HepG2 (cell line): ENCODE data around the gene PPA2. TPM values are rescaled to one million over a fixed set of nuclear protein-coding genes. Genes with fewer than 3 reads are reported as not detected.

ENCODE experiments used
- ATAC-seq: fragments of 200-7000 bp; cut with Tn5 transposase; 3 replicates; pipeline ENCODE4 v1.9.1; 2020; ENCODE audit warnings: mild to moderate bottlenecking, moderate library complexity
- BruUV-seq: library from RNA; stranded (reverse); fragments of 400-500 nt; replicated peaks from 2 replicates; lab custom pipeline; 2021; lab: Mats Ljungman, UMichigan
- CTCF ChIA-PET: fragments of 300-600 bp; formaldehyde crosslinking; extraction: SDS; loops from one replicate; lab custom pipeline; 2021; ENCODE audit warnings: low total read pairs, inconsistent platforms, low intra/inter-chr PET ratio; lab: Yijun Ruan, JAX
- POLR2A ChIA-PET: fragments of 350-600 bp; sonication (Branson Sonifier 250); formaldehyde crosslinking; loops from one replicate; lab custom pipeline; 2020; ENCODE audit warnings: antibody characterized with exemption, inconsistent platforms; lab: Yijun Ruan, JAX
- DNase-seq: peaks from one replicate; pipeline ENCODE4 v3.0.0-alpha.2; 2015; ENCODE audit warnings: low spot score
- FAIRE-seq: peaks from 3 replicates; lab custom pipeline; 2011; peaks lifted over from hg19 to GRCh38; lab: Jason Lieb, UNC
- H2AFZ ChIP-seq: one replicate; pipeline ENCODE4 v1.6.1; 2011; ENCODE audit warnings: low read length, inconsistent platforms
- H3K27ac ChIP-seq: fragments of 300-600 bp; 3 replicates; pipeline ENCODE4 v1.8.0; 2011; ENCODE audit warnings: mixed run types, mild to moderate bottlenecking, mixed read lengths, low read length, inconsistent platforms; ENCODE audit not compliant: insufficient read depth; ENCODE audit errors: extremely low read length
- H3K27me3 ChIP-seq, 2 experiments: fragments of 200-600 bp in 1 of 2; 2 replicates in 1 of 2; 3 replicates in 1 of 2; pipeline versions ENCODE4 v1.6.0 to v1.8.0; 2011; ENCODE audit warnings: low read length in 2 of 2, mild to moderate bottlenecking in 2 of 2, moderate library complexity in 2 of 2, inconsistent platforms in 1 of 2; ENCODE audit not compliant: insufficient read depth in 2 of 2, control insufficient read depth in 1 of 2
- H3K36me3 ChIP-seq, 2 experiments: fragments of 200-600 bp in 1 of 2; replicated peaks in 1 of 2; 2 replicates in 1 of 2; 3 replicates in 1 of 2; pipeline versions ENCODE4 v1.5.1 to v1.8.0; 2011; ENCODE audit warnings: low read length in 2 of 2, inconsistent platforms in 1 of 2; ENCODE audit not compliant: insufficient read depth in 2 of 2, control insufficient read depth in 1 of 2
- H3K4me1 ChIP-seq: 2 replicates; pipeline ENCODE4 v1.5.1; 2012; ENCODE audit warnings: low read length, inconsistent platforms; ENCODE audit not compliant: insufficient read depth
- H3K4me2 ChIP-seq: 2 replicates; pipeline ENCODE4 v1.6.0; 2011; ENCODE audit warnings: low read depth, low read length, inconsistent platforms
- H3K4me3 ChIP-seq, 3 experiments: fragments of 200-600 bp in 1 of 3; sonication (generic), shearing (Covaris generic) in 1 of 3; replicated peaks in 1 of 3; 2 replicates each; pipeline ENCODE4 v1.5.1; 2011 to 2016; ENCODE audit warnings: low read length in 3 of 3, inconsistent platforms in 2 of 3, low read depth in 2 of 3, mild to moderate bottlenecking in 2 of 3, control low read depth in 1 of 3, mixed read lengths in 1 of 3; ENCODE audit not compliant: insufficient read depth in 1 of 3
- H3K79me2 ChIP-seq: one replicate; pipeline ENCODE4 v1.6.1; 2011; ENCODE audit warnings: low read length, inconsistent platforms; ENCODE audit not compliant: insufficient read depth
- H3K9ac ChIP-seq: 2 replicates; pipeline ENCODE4 v1.6.0; 2011; ENCODE audit warnings: mild to moderate bottlenecking, low read depth, low read length, inconsistent platforms; ENCODE audit not compliant: insufficient read depth
- H3K9me3 ChIP-seq: 2 replicates; pipeline ENCODE4 v1.5.1; 2012; ENCODE audit warnings: mild to moderate bottlenecking, low read length
- H4K20me1 ChIP-seq: 2 replicates; pipeline ENCODE4 v1.6.0; 2011; ENCODE audit warnings: inconsistent platforms, mild to moderate bottlenecking, low read length, moderate library complexity; ENCODE audit not compliant: insufficient read depth
- CCAR2 ChIP-seq: fragments of 200-400 bp; formaldehyde crosslinking; optimal IDR thresholded peaks from 2 replicates; pipeline ENCODE3; 2018; ENCODE audit warnings: low read depth, mild to moderate bottlenecking, low read length, moderate library complexity
- HCFC1 ChIP-seq: fragments of 150-350 bp; IDR thresholded peaks from 2 replicates; pipeline ENCODE4 v1.6.1; 2014; ENCODE audit warnings: low read depth, low read length
- ISX ChIP-seq: sonication (generic); formaldehyde crosslinking; conservative IDR thresholded peaks from 2 replicates; pipeline ENCODE4 v1.5.0; 2020; ENCODE audit warnings: missing genetic modification reagents
- MEF2D ChIP-seq: sonication (generic); formaldehyde crosslinking; IDR thresholded peaks from 2 replicates; pipeline ENCODE4 v1.5.1; 2020; ENCODE audit warnings: mild to moderate bottlenecking, missing genetic modification reagents
- NFKBIZ ChIP-seq: IDR thresholded peaks from 2 replicates; pipeline ENCODE4 v1.6.1; 2018; ENCODE audit warnings: missing genetic modification reagents, missing compliant biosample characterization
- NR1H2 ChIP-seq: sonication (generic); formaldehyde crosslinking; IDR thresholded peaks from 2 replicates; pipeline ENCODE4 v1.8.1; 2022; ENCODE audit warnings: low read depth, missing genetic modification reagents, borderline replicate concordance
- TARDBP ChIP-seq: sonication (generic); formaldehyde crosslinking; IDR thresholded peaks from 2 replicates; pipeline ENCODE4 v1.8.0; 2022; ENCODE audit warnings: mild to moderate bottlenecking, missing genetic modification reagents
- ZNF24 ChIP-seq: fragments of 450-650 bp; IDR thresholded peaks from 2 replicates; pipeline ENCODE4 v1.6.1; 2017; ENCODE audit warnings: antibody characterized with exemption, mild to moderate bottlenecking
- ZNF350 ChIP-seq: sonication (generic); formaldehyde crosslinking; IDR thresholded peaks from 2 replicates; pipeline ENCODE4 v1.4.0; 2020; ENCODE audit warnings: mild to moderate bottlenecking, low read depth, missing genetic modification reagents, borderline replicate concordance
- ZNF75D ChIP-seq: sonication (generic); formaldehyde crosslinking; IDR thresholded peaks from 2 replicates; pipeline ENCODE4 v1.8.1; 2023; ENCODE audit warnings: missing genetic modification reagents, mild to moderate bottlenecking, borderline replicate concordance
- ZNF773 ChIP-seq: sonication (generic); formaldehyde crosslinking; IDR thresholded peaks from 2 replicates; pipeline ENCODE4 v1.4.0; 2020; ENCODE audit warnings: missing genetic modification reagents, borderline replicate concordance
- ZSCAN22 ChIP-seq: sonication (generic); formaldehyde crosslinking; IDR thresholded peaks from 2 replicates; pipeline ENCODE4 v1.4.0; 2020; ENCODE audit warnings: mild to moderate bottlenecking, missing genetic modification reagents
- in situ Hi-C: cut with HindIII; loops from 2 replicates; pipeline ENCODE4 v1.10.0; 2017; ENCODE audit warnings: low pct_unique_long_range_greater_than_20kb; ENCODE audit not compliant: extremely low pct_ligation_motif_present
- intact Hi-C: fragments of 100-400 bp; cut with micrococcal nuclease; formaldehyde crosslinking; loops from one replicate; pipeline ENCODE4 v1.10.0; 2022; ENCODE audit not compliant: unreplicated experiment
- polyA plus RNA-seq, 8 experiments: library from polyadenylated mRNA; depleted of rRNA in 3 of 8; stranded (reverse) in 7 of 8; unstranded in 1 of 8; fragments of >200 nt; fragmentation: Illumina TruSeq in 4 of 8; extraction: Trizol in 4 of 8; gene quantifications; 2 replicates each; pipeline versions ENCODE4 v1.2.1 to v1.2.3, GENCODE V29; 2011 to 2016; ENCODE audit warnings: low read depth in 4 of 8, missing spikeins in 1 of 8, mixed read lengths in 1 of 8; ENCODE audit not compliant: insufficient read depth in 1 of 8
- total RNA-seq, 5 experiments: library from RNA; depleted of rRNA; stranded (reverse); fragments of >200 nt; fragmentation: Illumina TruSeq; extraction: Trizol; gene quantifications; 2 replicates each; pipeline ENCODE4 v1.2.3, GENCODE V29; 2016; ENCODE audit warnings: low read depth in 1 of 5
- TF ChIP-seq, protein P1 (sequence below): sonication (generic); formaldehyde crosslinking; IDR thresholded peaks from 2 replicates; pipeline ENCODE4 v1.5.0; 2020; ENCODE audit warnings: missing genetic modification reagents
- TF ChIP-seq, protein P2 (sequence below): sonication (generic); formaldehyde crosslinking; IDR thresholded peaks from 2 replicates; pipeline ENCODE4 v1.4.0; 2020; ENCODE audit warnings: missing genetic modification reagents
- TF ChIP-seq, protein P3 (sequence below): sonication (generic); formaldehyde crosslinking; IDR thresholded peaks from 2 replicates; pipeline ENCODE4 v1.5.0; 2020; ENCODE audit warnings: mild to moderate bottlenecking, missing genetic modification reagents
- TF ChIP-seq, protein P4 (sequence below): sonication (generic); formaldehyde crosslinking; IDR thresholded peaks from 2 replicates; pipeline ENCODE4 v1.8.0; 2022; ENCODE audit warnings: missing genetic modification reagents, mild to moderate bottlenecking, inconsistent platforms, borderline replicate concordance

Gene PPA2
- total and polyA plus RNA-seq, 2 of the 13 experiments (the other 11 are each of a cell fraction or from before 2014, with no cell fraction given): 44.2 to 70.6 TPM

DNA sequence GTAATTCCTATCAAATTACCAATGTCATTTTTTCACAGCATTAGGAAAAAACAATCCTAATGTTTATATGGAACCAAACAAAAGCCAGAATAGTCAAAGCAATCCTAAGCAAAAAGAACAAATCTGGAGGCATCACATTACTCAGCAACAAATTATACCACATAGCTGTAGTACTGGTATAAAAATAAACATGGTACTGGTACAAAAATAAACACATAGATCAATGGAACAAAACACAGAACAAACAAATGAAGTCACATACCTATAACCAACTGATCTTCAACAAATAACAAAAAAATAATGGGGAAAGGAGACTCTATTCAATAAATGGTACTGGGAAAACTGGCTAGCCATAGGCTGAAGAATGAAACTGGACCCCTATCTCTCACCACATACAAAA is 37.4 kb downstream of the PPA2 start:
- Histone ChIP-seq H3K79me2 (no peaks in the 10 kb centered on the region), H3K4me2 (no peak overlapping the region), H4K20me1 (no peaks in the 10 kb centered on the region), H3K27me3 (no peaks in the 10 kb centered on the region), H3K4me3 (no peak overlapping the region), H3K4me1 (no peaks in the 10 kb centered on the region), H3K9ac (no peak overlapping the region), H3K36me3 (peaks cover 4 to 5% of the 10 kb centered on the region in 2 experiments; a peak in 2 of 5 replicates), H3K9me3 (no peaks in the 10 kb centered on the region), H2AFZ (no peak overlapping the region), H3K27ac (no peak overlapping the region)
- in situ Hi-C loops: no loop called here
- CTCF ChIA-PET: no interaction called here
- intact Hi-C loops: no loop called here
- POLR2A ChIA-PET: no interaction called here
- BruUV-seq: no TSS peak
- DNase-seq (no peak), ATAC-seq (no peak), FAIRE-seq (no peak)
- TF ChIP-seq NR1H2 (CRISPR knock-in tag): no peak
- no peak for TF ChIP-seq ZSCAN22
- no peak for TF ChIP-seq ZNF24
- TF ChIP-seq, protein P1, sequence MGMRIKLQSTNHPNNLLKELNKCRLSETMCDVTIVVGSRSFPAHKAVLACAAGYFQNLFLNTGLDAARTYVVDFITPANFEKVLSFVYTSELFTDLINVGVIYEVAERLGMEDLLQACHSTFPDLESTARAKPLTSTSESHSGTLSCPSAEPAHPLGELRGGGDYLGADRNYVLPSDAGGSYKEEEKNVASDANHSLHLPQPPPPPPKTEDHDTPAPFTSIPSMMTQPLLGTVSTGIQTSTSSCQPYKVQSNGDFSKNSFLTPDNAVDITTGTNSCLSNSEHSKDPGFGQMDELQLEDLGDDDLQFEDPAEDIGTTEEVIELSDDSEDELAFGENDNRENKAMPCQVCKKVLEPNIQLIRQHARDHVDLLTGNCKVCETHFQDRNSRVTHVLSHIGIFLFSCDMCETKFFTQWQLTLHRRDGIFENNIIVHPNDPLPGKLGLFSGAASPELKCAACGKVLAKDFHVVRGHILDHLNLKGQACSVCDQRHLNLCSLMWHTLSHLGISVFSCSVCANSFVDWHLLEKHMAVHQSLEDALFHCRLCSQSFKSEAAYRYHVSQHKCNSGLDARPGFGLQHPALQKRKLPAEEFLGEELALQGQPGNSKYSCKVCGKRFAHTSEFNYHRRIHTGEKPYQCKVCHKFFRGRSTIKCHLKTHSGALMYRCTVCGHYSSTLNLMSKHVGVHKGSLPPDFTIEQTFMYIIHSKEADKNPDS (CRISPR knock-in tag): no peak
- TF ChIP-seq, protein P2, sequence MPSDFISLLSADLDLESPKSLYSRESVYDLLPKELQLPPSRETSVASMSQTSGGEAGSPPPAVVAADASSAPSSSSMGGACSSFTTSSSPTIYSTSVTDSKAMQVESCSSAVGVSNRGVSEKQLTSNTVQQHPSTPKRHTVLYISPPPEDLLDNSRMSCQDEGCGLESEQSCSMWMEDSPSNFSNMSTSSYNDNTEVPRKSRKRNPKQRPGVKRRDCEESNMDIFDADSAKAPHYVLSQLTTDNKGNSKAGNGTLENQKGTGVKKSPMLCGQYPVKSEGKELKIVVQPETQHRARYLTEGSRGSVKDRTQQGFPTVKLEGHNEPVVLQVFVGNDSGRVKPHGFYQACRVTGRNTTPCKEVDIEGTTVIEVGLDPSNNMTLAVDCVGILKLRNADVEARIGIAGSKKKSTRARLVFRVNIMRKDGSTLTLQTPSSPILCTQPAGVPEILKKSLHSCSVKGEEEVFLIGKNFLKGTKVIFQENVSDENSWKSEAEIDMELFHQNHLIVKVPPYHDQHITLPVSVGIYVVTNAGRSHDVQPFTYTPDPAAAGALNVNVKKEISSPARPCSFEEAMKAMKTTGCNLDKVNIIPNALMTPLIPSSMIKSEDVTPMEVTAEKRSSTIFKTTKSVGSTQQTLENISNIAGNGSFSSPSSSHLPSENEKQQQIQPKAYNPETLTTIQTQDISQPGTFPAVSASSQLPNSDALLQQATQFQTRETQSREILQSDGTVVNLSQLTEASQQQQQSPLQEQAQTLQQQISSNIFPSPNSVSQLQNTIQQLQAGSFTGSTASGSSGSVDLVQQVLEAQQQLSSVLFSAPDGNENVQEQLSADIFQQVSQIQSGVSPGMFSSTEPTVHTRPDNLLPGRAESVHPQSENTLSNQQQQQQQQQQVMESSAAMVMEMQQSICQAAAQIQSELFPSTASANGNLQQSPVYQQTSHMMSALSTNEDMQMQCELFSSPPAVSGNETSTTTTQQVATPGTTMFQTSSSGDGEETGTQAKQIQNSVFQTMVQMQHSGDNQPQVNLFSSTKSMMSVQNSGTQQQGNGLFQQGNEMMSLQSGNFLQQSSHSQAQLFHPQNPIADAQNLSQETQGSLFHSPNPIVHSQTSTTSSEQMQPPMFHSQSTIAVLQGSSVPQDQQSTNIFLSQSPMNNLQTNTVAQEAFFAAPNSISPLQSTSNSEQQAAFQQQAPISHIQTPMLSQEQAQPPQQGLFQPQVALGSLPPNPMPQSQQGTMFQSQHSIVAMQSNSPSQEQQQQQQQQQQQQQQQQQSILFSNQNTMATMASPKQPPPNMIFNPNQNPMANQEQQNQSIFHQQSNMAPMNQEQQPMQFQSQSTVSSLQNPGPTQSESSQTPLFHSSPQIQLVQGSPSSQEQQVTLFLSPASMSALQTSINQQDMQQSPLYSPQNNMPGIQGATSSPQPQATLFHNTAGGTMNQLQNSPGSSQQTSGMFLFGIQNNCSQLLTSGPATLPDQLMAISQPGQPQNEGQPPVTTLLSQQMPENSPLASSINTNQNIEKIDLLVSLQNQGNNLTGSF: no peak
- no peak for TF ChIP-seq HCFC1
- no peak for TF ChIP-seq ZNF75D (CRISPR knock-in tag)
- no peak for TF ChIP-seq CCAR2
- TF ChIP-seq ZNF773: no peak
- no peak for TF ChIP-seq MEF2D (CRISPR knock-in tag)
- TF ChIP-seq, protein P3, sequence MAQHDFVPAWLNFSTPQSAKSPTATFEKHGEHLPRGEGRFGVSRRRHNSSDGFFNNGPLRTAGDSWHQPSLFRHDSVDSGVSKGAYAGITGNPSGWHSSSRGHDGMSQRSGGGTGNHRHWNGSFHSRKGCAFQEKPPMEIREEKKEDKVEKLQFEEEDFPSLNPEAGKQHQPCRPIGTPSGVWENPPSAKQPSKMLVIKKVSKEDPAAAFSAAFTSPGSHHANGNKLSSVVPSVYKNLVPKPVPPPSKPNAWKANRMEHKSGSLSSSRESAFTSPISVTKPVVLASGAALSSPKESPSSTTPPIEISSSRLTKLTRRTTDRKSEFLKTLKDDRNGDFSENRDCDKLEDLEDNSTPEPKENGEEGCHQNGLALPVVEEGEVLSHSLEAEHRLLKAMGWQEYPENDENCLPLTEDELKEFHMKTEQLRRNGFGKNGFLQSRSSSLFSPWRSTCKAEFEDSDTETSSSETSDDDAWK (CRISPR knock-in tag): no peak
- TF ChIP-seq NFKBIZ (CRISPR knock-in tag): no peak
- TF ChIP-seq, protein P4, sequence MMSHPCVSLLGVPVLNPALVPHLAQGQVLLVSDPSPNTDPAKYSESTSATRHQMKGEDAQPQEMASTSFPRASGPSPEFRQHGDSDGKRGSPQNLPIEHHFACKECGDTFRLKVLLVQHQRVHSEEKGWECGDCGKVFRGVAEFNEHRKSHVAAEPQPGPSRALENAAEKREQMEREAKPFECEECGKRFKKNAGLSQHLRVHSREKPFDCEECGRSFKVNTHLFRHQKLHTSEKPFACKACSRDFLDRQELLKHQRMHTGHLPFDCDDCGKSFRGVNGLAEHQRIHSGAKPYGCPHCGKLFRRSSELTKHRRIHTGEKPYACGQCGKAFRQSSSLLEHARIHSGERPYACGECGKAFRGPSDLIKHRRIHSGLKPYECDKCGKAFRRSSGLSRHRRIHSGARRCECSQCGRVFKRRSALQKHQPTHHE (CRISPR knock-in tag): no peak
- TF ChIP-seq TARDBP: no peak
- TF ChIP-seq ZNF350 (CRISPR knock-in tag): no peak
- TF ChIP-seq ISX (CRISPR knock-in tag): no peak
